ENCODE results near the gene BABAM2. TPM values are rescaled to one million over a fixed set of nuclear protein-coding genes. Genes with fewer than 3 reads are reported as not detected.
A peak's percentile ranks its signal among the peaks of the same experiment; 100 is the strongest.

Gene BABAM2
- total RNA-seq, 4 donors from 2014 or later: 33.2 to 70.3 (median 38.6) TPM

DNA sequence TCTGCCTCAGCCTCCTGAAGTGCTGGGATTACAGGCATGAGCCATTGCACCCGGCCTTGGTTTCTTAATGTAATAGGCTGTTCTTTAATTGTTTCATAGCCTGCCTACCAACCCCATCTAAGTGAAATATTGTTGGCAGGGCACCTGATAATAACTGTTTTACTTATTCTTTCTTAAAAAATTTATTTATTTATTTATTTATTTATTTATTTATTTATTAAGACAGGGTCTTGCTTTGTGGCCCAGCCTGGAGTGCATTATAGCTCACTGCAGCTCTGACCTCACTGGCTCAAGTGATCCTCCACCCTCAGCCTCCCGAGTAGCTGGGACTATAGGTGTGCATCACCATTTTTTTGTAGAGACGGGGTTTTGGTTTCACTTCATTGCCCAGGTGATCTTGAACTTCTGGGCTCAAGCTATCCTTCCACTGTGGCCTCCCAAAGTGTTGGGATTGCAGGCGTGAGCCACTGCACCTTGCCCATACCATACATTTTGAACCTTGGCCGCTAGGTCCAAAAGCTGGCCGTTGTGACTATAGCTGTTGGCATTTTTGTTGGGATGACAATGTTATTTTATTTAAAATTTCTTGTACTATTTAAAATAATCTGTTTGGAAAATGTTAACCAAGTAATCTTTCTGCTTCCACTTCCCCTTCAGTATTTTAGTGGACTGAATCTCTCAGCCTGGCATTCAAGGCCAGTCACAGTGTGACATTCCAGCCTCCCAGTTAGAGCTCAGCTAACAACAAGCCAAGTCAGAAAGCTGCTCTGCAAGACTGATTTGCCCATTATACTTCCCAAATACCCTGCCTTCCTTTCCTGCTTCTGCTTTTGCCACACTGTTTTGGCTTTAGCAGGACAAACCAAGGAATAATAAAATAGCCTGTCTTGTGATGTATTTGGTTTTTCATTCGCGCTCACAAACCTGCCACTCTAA lies 52.4 kb downstream of the BABAM2 start:
- WGBS, 2 donors: 97 to 98% methylated on average over 8 of the region's 8 CpGs
- Histone ChIP-seq H3K4me3 (replicated peaks in 1 of 3) (no peak overlapping the region), H3K27ac (no peak overlapping the region), H3K4me1 (no peaks in the 10 kb centered on the region), H3K27me3 (no peaks in the 10 kb centered on the region), H3K9me3 (no peaks in the 10 kb centered on the region), H3K36me3 (no peaks in the 10 kb centered on the region)
- DNase-seq: no peak
- TF ChIP-seq, protein P1, sequence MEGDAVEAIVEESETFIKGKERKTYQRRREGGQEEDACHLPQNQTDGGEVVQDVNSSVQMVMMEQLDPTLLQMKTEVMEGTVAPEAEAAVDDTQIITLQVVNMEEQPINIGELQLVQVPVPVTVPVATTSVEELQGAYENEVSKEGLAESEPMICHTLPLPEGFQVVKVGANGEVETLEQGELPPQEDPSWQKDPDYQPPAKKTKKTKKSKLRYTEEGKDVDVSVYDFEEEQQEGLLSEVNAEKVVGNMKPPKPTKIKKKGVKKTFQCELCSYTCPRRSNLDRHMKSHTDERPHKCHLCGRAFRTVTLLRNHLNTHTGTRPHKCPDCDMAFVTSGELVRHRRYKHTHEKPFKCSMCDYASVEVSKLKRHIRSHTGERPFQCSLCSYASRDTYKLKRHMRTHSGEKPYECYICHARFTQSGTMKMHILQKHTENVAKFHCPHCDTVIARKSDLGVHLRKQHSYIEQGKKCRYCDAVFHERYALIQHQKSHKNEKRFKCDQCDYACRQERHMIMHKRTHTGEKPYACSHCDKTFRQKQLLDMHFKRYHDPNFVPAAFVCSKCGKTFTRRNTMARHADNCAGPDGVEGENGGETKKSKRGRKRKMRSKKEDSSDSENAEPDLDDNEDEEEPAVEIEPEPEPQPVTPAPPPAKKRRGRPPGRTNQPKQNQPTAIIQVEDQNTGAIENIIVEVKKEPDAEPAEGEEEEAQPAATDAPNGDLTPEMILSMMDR (IDR thresholded peaks at IDR 0.05): no peak
- intact Hi-C loops (cut with DNase I): no loop called here

DNA sequence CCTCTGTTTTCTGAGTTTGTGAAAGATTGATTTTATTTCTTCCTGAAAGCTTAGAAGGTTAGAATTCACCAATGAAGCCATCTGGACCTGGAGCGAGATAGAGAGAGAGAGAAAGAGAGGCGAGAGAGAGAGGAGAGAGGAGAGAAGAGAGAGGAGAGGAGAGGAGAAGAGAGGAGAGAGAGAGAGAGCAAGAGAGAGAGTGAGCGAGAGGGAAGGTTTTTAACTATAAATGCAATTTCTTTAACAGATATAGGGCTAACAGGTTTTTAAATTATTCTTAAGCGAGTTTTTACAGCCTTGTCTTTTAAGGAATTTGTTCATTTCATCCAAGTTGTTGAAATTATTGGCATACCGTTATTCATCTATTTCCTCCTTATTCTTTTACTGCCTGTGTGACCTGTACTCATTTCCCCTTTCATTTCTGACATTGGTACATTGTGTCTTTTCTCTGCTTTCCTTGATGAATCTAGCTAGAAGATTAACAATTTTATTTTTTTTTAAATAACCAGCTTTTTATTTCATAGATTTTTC lies 56.1 kb downstream of the BABAM2 start:
- H3K4me3 ChIP-seq (replicated peaks in 1 of 3): no peak overlapping the region
- H3K36me3 ChIP-seq: no peaks in the 10 kb centered on the region
- no peak overlapping the region for H3K27ac ChIP-seq
- no peaks in the 10 kb centered on the region for H3K4me1 ChIP-seq
- H3K9me3 ChIP-seq: no peaks in the 10 kb centered on the region
- intact Hi-C loops (cut with DNase I): no loop called here
- H3K27me3 ChIP-seq: no peaks in the 10 kb centered on the region
- WGBS, 2 donors: 82 to 85% methylated on average over 5 of the region's 5 CpGs
- TF ChIP-seq, protein P1 (IDR thresholded peaks at IDR 0.05): no peak
- TF ChIP-seq POLR2A (IDR thresholded peaks at IDR 0.05): no peak
- DNase-seq: no peak

DNA sequence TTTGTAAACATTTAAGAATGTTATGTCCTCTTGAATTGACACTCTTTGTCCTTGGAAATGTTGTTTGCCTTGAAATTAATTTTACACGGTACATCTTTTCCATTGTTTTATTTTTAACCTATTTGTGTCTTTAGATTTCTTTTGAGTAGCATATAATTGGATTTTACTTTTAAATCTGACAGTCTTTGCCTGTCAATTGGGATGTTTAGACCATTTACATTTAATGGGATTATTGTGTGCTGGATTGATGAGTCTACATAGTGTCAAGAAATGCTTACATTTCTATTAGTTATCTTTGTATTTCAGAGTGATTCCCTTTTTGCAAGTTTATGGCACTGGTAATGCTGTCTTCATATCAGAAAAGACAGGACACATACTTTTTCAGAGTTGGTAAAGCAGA lies 61.5 kb downstream of the BABAM2 start:
- no peak for DNase-seq
- TF ChIP-seq, protein P1 (IDR thresholded peaks at IDR 0.05): no peak
- no peak for TF ChIP-seq POLR2A (IDR thresholded peaks at IDR 0.05)
- H3K27ac ChIP-seq: no peak overlapping the region
- H3K4me3 ChIP-seq (replicated peaks in 1 of 3): no peak overlapping the region
- H3K36me3 ChIP-seq: no peaks in the 10 kb centered on the region
- peaks cover 11 to 23% of the 10 kb centered on the region in 2 donors for H3K4me1 ChIP-seq
- WGBS, 2 donors: 97 to 98% methylated on average over 1 of the region's 1 CpG
- no peaks in the 10 kb centered on the region for H3K27me3 ChIP-seq
- H3K9me3 ChIP-seq: no peaks in the 10 kb centered on the region
- intact Hi-C loops (cut with DNase I): no loop called here

DNA sequence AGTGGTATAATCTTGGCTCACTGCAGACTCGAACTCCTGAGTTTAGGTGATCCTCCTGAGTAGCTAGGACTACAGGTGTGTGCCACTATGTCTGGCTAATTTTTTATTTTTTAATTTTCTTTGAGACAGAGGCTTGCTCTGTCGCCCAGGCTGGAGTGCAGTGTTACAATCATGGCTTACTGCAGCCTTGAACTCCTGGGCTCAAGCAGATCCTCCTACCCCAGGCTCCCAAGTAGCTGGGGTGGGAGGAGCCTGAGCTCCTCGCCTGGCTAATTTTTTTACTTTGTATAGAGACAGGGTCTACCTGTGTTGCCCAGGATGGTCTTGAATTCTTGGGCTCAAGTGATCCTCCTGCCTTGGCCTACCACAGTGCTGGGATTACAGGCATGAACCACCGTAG lies 62.5 kb downstream of the BABAM2 start:
- Histone ChIP-seq H3K4me3 (replicated peaks in 1 of 3) (no peak overlapping the region), H3K4me1 (peaks cover 11 to 23% of the 10 kb centered on the region in 2 donors), H3K27ac (no peak overlapping the region), H3K27me3 (no peaks in the 10 kb centered on the region), H3K9me3 (no peaks in the 10 kb centered on the region), H3K36me3 (no peaks in the 10 kb centered on the region)
- no peak for TF ChIP-seq POLR2A (IDR thresholded peaks at IDR 0.05)
- TF ChIP-seq, protein P1 (IDR thresholded peaks at IDR 0.05): no peak
- no peak for DNase-seq
- WGBS, 2 donors: 96 to 99% methylated on average over 4 of the region's 4 CpGs
- intact Hi-C loops (cut with DNase I): no loop called here

DNA sequence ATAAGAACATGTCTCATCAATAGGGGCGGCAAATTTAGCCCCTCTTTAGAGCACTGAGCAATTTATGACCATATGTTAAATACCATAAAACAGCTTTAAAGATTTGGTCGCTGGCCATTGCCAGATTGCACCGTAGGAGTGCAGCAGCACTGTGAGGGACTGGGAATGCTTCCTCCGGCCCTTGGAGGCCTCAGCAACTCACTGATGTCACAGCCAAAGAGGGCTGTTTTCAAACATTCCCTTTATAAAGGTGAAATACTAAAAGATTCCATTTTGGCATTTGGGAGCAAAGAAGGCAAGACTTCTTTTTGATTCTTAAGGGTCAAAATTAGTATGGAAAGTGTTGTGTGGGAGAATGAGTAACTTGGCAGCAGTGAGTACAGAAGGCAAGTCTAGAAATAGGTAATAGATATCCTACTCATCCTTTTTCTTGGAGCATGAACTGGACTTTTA lies 63.7 kb downstream of the BABAM2 start:
- H3K27ac ChIP-seq: peak overlapping the region in 2 of 3 donors; percentile 10 to 41
- no peaks in the 10 kb centered on the region for H3K9me3 ChIP-seq
- no peak overlapping the region for H3K4me3 ChIP-seq (replicated peaks in 1 of 3)
- no peaks in the 10 kb centered on the region for H3K36me3 ChIP-seq
- intact Hi-C loops (cut with DNase I): no loop called here
- H3K4me1 ChIP-seq: peaks cover 19 to 32% of the 10 kb centered on the region in 2 donors
- TF ChIP-seq, protein P1 (IDR thresholded peaks at IDR 0.05): no peak
- TF ChIP-seq POLR2A (IDR thresholded peaks at IDR 0.05): no peak
- WGBS, 2 donors: 75 to 82% methylated on average over 4 of the region's 4 CpGs
- H3K27me3 ChIP-seq: no peaks in the 10 kb centered on the region
- no peak for DNase-seq

Data from thyroid gland (tissue), 4 donors.